Testis (tissue), 2 donors: ENCODE data around the gene BZW2.

Experiments used
- POLR2A ChIP-seq: fragments of 450-650 bp; IDR thresholded peaks from one replicate; pipeline ENCODE4 v1.6.1; 2017; ENCODE audit warnings: antibody characterized with exemption, mild to moderate bottlenecking, moderate library complexity
- TF ChIP-seq, protein P1 (sequence below), 3 experiments: fragments of 450-650 bp in 2 of 3; fragments of 200-600 bp in 1 of 3; sonication (generic) in 1 of 3; IDR thresholded peaks; one replicate each; pipeline ENCODE4 v1.5.1; 2016 to 2019; ENCODE audit warnings: antibody characterized with exemption in 3 of 3, mild to moderate bottlenecking in 2 of 3, moderate library complexity in 1 of 3

DNA sequence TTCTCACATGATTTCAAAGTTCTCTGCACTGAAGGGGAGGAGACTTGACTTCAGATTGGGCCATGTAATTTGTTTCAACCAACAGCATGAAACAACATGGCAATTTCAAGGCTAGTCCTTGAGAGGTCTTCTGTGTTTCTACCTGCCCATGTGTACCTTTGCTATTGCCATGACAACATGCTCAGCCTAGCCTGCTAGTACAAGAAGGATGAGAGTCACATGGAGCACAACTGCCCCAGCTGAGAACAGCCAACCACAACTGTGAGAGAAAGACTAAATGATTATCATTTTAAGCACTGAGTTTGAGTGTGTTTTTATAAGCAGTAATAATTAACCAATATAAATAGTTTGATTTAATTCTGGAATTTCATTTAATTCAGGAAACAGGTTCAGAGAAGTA lies 42.3 kb upstream of the BZW2 start:
- TF ChIP-seq, protein P1, sequence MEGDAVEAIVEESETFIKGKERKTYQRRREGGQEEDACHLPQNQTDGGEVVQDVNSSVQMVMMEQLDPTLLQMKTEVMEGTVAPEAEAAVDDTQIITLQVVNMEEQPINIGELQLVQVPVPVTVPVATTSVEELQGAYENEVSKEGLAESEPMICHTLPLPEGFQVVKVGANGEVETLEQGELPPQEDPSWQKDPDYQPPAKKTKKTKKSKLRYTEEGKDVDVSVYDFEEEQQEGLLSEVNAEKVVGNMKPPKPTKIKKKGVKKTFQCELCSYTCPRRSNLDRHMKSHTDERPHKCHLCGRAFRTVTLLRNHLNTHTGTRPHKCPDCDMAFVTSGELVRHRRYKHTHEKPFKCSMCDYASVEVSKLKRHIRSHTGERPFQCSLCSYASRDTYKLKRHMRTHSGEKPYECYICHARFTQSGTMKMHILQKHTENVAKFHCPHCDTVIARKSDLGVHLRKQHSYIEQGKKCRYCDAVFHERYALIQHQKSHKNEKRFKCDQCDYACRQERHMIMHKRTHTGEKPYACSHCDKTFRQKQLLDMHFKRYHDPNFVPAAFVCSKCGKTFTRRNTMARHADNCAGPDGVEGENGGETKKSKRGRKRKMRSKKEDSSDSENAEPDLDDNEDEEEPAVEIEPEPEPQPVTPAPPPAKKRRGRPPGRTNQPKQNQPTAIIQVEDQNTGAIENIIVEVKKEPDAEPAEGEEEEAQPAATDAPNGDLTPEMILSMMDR (IDR thresholded peaks at IDR 0.05), result no peak
- no peak for TF ChIP-seq POLR2A
